Measurements from ENCODE around the gene ATE1.

ATE1 gene

DNA sequence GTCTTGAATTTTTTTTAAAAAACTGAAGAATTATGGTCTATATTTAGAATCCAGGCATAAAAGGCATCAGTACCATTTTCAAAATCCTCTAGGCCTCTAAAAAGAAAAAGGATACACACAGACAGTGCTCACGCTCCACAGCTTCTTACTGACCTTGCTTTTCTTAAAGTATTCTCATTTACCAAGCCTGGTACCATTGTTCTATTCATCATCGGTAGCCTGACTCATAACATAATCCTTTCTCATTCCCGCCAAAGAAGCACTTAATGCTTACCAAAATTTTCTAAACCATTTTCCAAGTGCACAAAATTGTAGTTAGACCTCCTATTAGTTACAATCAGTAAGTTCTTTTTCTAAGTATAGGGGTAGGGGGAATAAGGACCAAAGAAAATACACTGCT is 54.6 kb downstream of the ATE1 start:
- DNase-seq (ENCODE audit: low spot score): no peak

DNA sequence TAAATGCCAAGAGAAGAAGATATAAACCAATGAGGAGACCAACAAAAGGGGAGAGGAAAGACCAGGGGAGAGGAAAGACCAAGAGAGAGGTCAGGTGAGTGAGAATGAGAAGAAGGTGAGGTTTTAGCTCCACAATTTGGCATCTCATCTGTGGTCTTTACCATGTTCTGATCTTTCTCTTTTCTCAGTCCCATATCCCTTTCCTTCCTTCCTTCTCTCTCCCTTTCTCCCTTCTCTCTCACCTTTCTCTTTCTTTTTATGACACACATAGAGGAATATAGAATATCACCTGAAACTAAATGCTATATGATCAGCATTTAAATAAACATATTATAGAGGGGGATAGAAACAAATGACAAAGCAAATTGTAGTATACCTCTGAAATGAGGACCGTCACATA is 57.4 kb downstream of the ATE1 start:
- no peak for DNase-seq (ENCODE audit: low spot score)

DNA sequence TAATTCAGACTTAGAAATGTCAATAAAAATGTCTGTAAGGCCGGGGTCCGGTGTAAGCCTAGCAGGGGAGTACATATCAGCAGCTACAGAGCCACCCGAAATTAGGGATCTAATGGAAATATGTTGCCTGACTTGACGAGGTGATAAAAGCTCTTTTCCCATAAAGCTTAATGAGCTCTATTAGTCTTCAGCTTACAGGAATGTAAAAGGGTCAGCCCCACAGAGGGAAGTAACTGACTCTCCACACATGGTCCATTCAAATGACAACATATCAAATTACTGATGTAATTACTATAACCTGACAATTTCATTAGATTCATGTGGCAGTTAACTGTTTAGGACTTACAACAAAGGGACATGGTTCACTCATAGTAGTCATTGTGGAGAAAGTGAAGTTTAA is 62.3 kb downstream of the ATE1 start:
- no peak for DNase-seq (ENCODE audit: low spot score)

DNA sequence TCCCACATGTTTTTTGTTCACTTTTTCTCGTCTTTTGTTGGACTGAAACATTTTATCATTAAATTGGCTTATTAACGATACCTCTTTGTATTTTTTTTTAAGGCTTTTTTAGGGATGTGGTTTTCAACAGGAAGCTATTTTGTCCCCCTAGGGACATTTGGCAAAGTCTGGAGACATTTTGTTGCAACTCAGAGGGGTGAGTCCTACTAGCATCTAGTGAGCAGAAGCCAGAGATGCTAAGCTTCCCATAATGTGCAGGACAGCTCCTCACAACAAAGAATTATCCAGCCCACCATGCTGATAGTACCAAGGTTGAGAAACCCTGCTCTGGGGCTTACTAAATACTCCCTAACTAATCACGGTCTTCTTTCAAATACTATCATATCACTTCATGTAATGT is 63.2 kb downstream of the ATE1 start:
- DNase-seq (ENCODE audit: low spot score): no peak

DNA sequence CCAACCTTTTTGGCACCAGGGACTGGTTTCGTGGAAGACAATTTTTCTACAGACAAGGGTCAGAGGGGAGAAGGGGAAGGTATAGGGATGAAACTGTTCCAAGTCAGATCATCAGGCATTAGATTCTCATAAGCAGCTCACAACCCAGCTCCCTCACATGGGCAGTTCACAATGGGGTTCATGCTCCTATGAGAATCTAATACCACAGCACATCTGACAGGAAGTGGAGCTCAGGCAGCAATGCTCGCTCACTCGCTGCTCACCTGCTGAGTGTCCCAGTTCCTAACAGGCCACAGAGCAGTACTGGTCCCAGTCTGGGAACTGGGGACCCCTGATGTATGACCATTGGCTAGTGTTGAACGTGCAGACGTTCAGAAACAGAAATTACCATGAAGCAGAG is 63.7 kb downstream of the ATE1 start:
- DNase-seq (ENCODE audit: low spot score): no peak

DNA sequence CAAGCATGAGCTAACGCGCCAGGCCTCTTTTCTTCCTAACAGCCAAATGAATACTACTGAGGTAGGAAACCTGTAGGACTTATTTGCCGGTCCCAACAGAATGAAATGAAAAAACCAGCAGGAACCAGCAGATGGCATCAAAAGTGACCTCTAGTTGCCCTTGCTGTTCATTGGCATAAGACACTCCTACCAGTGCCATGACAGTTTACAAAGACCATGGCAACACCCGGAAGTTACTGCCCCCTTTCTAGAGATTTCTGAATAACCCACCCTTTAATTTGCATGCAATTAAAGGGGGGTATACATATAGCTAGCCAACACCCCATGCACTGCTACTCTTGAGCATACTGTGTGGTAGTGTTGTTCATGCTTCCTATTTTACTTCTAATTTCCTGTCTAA is 65.2 kb downstream of the ATE1 start:
- DNase-seq (ENCODE audit: low spot score): no peak

DNA sequence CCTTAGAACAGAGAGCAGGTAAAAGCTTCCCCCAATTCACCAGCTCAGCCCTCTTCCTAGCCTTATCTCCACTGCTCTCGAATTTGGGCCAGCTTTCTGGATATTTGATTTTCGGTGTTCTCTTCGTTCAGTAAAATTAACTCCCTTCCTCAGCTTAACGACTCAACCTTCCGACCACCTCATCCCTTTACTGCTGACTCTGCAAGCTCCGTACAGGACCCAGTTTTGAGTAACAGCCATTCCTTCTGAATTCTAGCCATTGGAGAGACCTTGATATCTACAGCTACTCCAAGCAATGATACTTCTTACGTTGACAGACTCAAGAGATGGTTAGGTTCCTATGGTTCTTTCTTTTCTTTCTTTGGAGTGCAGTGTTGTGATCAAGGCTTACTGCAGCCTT is 65.8 kb downstream of the ATE1 start:
- no peak for DNase-seq (ENCODE audit: low spot score)

DNA sequence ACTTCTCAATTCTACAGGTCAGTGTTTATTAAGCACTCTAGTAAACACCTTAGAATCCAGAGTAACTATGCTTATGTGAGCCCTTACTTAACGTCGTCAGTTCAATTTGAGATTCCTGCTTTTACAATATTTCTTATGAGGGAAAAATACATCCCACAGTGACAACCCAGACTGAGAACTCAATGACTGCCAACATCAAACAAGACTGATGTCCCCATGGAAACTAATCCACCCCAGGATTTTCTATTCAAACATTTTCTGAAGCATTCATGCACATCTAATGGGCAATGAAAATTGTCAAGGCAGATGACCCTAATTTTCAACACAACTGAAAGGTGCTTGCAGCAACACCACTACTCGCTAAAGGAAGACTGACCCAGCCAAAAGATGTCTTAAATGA is 67.0 kb downstream of the ATE1 start:
- DNase-seq (ENCODE audit: low spot score): no peak

DNA sequence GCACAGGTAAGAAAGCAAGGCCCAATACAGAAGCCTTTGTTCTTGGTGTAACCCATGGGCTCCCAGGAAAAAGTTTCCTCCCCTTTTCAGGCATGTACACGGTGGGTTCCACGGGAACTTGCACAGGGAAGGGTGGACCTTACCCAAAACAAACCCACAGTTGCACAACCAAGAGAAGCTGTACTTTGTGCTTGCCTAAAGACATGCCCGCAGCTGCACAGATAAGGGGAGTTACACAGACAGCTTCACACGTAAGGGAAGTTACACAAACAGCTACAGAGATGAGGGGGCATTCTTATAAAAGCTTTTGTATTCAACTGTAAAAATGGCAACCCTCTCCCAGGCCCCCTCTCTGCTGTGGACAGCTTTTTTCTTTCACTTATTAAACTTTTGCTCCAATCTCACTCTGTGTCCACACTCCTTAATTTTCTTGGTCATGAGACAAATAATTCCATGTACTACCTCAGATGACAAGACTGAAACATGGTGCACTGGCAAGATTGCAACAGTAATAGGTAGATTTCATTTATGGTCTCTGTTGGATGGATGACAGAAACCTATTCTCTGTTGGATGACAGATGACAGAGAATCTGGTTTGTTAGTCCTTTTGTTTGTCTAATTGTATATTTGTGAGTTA is 72.9 kb downstream of the ATE1 start:
- no peak for DNase-seq (ENCODE audit: low spot score)

DNA sequence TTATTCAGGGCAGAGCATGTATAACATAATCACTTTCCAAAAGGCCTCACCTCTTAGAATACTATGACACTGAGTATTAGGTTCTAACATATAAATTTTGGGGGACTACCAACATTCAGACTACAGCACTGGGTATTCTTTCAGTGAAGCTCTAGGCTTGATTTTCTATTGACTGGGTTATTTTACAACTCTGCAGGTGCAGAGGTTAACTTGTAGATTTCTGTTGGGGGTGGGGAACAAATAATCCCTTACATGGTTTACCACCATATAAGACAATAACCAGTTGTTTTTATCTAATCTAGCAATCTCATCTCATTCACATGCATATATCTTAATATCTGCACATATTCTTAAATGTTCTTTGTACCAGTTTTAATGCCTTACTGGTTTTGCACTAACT is 73.9 kb downstream of the ATE1 start:
- no peak for DNase-seq (ENCODE audit: low spot score)

DNA sequence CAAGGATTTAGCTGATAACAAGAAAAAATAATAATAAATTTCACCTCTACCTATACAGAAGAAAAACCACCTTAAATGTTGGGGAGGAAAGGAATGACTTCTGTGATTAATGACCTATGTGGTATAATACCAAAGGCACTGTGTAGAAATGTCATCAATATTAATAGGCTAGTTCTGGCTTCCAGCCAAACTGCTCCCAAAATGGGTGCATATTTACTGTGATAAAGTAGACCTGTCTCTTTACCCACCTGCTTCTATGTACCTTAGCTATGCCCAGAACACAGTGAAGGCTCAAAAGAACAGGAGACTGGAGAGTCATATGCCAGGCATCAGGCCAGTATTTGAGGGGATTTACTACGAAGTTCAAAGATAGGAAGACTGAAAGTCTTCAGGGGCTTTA is 76.0 kb downstream of the ATE1 start:
- no peak for DNase-seq (ENCODE audit: low spot score)

DNA sequence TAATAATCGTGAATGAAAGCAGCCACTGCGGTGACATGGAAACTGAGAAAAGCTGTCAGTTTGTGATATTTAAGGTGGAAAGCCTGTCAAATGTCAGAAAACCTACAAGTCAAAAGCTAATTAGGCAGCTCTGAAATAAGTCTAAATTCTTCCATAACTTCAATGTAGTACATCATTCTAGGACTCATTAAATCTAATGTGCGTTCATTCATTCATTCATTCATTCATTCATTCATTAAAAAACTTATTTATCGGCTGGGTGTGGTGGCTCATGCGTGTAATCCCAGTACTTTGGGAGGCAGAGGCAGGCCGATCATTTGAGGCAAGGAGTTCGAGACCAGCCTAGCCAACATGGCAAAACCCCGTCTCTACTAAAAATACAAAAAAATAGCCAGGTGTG is 79.7 kb downstream of the ATE1 start:
- no peak for DNase-seq (ENCODE audit: low spot score)

DNA sequence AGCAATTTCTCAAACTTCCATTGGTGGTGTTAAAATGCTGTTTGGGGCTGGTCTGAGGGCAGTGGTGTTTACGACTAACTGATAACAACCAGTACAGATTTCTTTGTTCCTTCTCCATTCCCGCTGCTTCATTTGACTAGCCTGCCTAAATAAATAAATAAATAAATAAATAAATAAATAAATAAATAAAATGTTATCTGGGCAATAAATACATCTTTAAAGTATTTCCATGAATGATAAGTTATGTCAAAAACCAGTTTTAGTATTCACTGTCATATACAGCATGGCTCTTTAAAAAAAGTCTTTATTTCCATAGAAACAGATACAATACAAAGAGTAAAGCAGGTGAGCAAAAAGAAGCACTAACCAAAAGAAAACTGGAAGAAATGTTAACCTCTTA is 81.3 kb downstream of the ATE1 start:
- no peak for DNase-seq (ENCODE audit: low spot score)

DNA sequence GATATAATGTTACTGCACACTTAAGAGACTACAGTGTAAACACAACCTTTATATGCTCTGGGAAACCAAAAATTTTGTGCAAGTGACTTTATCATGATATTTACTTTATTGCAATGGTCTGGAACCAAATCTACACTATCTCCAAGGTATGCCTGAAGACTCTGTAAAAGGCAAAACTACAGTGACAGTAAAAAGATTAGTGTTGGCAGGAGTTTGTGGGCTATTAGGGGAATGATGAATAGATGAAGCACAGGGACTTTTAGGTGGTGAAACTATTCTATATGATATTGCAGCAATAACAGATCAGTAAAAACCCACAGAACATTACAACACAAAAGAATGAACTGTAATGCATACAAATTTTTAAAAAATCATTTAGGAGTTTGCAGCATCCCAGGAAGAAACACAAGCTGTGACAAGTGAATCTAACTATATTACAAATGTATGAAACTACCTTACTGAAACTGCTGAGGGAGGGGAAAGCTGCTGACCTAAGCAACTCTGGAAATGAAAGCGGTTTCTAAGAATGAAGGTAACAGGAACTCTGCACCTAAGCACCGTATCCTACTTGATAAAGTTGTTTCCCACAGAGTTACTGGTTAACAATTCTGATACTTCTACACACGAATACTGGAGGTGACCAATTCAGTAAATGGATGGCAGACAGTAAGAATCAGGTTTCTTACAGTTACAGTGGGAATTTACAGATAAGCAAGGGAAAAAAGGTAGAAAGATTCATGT is 82.6 kb downstream of the ATE1 start:
- no peak for DNase-seq (ENCODE audit: low spot score)

DNA sequence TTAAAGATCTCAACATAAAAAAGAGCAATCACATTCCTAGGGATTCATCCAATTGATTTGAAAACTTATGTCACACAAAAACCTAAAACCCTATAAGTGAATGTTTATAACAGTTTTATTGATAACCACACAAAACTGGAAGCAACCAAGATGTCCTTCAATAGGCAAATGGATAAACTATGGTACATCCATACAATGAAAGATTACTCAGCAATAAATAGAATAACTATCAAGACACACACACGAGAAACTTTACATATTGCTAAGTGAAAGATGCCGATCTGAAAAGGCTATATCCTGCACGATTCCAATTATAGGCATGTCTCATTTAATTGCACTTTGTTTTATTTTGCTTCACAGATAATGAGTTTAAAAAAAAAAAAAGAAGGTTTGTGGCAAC is 83.3 kb downstream of the ATE1 start:
- no peak for DNase-seq (ENCODE audit: low spot score)

DNA sequence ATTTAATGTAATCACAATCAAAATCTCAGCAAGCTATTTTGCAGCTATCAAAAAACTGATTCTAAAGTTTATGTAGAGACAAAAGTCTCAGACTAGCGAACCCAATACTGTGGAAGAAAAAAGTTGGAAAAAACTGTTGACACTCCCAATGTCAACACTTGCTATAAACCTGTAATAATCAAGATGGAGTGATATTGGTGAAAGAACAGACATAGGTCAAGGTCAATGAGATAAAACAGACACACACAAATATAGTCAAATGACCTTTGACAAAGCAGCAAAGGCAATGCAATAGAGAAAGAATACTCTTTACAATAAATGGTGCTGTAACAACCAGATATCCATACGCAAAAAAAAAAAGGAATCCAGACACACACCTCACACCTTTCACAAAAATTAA is 84.5 kb downstream of the ATE1 start:
- DNase-seq (ENCODE audit: low spot score): no peak

DNA sequence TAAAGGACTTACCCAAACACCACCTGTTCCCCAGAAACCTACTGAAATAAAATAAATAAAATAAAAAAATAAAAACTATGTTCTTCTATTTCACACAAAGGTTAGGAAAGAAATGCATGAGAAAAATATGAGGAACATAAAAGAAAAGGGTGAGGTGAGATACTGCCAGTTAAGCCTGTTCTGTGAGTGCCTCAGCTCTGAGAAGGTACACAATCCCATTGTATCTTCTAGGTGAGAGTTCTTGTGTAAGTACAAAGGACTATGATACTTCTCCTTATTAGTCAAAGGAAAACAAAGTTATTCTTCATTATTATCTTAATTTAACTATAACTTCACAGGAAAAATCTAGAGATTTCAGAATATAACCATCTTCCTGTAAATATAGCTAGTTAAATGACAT is 86.0 kb downstream of the ATE1 start:
- no peak for DNase-seq (ENCODE audit: low spot score)

DNA sequence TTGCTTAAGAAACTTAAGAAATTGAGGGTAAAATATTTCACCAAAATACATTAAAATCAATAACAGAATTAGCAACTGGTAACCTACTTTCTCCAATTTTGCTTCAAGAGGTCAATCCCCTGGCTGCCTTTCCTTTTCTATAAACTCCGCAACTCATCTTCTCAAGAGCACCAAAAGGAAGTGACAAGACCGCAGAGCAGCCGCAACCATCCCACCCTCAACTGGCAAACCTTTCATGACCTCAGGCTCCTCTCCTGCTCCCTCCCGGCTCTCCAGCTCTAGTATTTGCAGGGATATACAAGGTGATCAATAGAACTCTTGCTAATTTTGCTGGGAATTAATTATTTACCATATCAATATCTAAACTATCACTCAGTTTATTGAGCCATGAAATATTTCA is 88.9 kb downstream of the ATE1 start:
- DNase-seq (ENCODE audit: low spot score): no peak

DNA sequence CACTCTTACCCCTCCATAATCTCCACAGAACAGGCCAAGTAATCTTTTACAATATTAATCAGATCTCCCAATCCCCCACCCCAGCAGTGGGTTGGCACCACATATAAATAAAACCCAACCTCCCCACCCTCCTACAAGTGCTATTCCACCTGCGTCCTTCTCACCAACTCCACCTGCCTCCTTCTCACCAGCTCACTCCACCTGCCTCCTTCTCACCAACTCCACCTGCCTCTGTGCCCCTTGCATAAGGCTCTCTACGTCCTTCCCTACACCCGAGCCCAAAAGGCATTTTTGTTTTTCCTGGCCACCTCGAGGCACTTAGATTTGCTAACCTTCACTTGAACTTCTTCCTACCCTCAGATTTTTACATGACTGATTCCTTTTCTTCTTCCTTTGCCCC is 89.7 kb downstream of the ATE1 start:
- no peak for DNase-seq (ENCODE audit: low spot score)

DNA sequence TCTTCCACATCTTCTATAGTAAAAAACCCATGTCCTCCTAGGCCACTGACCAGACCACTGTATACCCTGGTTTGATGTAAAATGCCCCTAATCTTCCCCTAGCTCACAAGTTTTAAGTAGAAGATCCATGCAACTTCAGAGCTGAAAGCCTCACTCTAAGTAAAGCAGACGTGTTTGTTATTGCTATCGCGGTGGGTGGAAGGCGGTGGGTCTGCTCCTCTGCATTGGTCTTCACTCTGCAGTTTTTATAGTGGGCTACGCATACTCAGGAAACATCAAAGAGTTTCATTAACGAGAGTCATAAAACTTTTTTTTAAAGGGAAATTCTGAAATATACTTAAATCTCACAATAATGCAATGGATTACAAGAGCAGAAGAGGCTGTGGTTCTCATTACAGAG is 91.7 kb downstream of the ATE1 start:
- no peak for DNase-seq (ENCODE audit: low spot score)

DNA sequence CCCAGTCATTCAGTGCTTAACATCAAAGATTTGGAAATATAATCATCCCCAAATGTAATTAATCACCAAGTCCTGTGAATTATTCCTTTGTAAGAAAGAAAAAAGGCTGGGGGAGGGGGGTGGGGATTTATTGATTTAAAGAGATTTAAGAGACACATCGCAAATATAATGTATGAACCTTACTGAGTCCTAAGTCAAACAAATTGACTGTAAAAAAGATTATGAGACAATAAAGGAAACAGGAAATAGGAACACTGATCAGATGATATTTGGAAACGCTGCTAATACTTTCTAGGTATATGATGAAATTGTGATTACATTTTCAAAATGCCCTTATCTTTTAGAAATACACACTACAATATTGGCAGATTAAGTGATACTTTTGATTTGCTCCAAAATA is 92.5 kb downstream of the ATE1 start:
- no peak for DNase-seq (ENCODE audit: low spot score)

DNA sequence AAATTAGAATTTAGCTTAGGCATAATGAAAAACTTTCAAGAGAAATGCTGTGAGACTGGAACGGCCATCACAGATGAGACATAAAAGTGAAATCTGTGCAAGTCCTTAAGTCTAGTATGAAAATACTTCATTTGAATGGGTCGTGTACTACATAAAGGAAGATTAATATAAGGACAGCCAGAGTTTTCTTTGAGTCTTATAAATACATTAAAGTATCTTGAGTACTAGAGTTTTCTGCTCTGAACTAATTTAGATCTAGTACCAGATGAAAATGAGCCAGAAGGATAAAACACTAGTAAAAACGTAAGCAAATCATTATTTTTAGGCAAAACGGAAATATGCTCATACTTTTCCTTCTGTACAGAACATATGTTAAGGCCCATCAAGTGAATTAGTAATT is 93.1 kb downstream of the ATE1 start:
- DNase-seq (ENCODE audit: low spot score): no peak

DNA sequence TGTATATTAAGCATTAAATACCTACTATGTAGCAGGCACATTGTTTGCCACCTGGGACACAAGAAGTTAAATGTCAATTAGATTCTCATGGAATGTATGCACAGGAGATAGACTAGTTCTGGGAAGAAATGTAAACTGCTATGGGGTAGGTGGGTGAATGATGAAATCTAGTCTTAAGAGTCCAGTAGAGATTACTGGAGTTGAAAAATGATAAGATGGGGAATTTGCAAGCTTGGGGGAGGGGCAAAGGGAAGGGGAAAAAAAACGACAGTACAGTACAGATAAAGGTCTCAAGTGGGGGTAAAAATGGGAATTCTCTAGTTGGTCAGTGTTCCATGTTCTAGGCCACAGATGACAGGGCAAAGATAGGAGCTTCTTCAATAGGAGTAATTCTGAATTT is 94.4 kb downstream of the ATE1 start:
- no peak for DNase-seq (ENCODE audit: low spot score)

DNA sequence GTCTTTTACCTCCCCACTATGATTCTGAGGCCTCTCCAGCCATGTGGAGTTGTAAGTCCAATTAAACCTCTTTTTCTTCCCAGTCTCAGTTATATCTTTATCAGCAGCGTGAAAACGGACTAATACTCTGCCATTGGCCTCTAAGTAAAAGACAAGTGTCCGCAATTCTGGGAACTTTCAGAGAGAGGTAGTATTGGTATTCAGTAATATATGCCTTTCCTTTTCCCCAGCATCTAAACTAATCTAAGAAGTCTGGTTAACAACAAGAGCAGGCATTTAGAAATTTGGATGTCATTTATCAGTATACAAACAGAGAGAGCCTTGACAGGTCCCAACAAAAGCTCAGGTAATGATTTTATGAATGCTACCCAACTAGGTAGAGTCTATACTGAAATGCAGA is 95.2 kb downstream of the ATE1 start:
- no peak for DNase-seq (ENCODE audit: low spot score)
